ENCODE results near the gene SH3BP5. TPM values are rescaled to one million over a fixed set of nuclear protein-coding genes. Genes with fewer than 3 reads are reported as not detected.

SH3BP5 gene
- total RNA-seq, 4 donors from 2014 or later, result 12.8 to 64.4 (median 16.0) TPM

DNA sequence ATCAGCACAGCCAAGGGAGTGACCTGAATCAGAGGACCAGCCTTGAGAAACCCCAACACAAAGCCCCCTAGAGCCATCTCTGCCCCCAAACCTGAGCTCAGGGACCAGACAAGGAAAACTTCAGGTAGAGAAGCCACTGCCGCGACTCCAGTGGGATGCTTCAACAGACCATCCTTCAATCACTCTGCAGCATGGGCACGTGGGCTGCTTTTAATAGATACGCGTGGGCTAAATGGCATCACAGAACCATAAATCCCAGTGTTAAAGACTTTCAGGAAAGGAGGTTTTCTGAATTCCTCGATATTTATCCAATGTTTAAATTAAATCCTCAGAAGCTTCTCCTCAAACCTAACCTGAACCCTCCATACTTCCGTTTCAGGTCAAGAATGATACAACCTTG lies 30.6 kb downstream of the SH3BP5 start:
- TF ChIP-seq, protein P1, sequence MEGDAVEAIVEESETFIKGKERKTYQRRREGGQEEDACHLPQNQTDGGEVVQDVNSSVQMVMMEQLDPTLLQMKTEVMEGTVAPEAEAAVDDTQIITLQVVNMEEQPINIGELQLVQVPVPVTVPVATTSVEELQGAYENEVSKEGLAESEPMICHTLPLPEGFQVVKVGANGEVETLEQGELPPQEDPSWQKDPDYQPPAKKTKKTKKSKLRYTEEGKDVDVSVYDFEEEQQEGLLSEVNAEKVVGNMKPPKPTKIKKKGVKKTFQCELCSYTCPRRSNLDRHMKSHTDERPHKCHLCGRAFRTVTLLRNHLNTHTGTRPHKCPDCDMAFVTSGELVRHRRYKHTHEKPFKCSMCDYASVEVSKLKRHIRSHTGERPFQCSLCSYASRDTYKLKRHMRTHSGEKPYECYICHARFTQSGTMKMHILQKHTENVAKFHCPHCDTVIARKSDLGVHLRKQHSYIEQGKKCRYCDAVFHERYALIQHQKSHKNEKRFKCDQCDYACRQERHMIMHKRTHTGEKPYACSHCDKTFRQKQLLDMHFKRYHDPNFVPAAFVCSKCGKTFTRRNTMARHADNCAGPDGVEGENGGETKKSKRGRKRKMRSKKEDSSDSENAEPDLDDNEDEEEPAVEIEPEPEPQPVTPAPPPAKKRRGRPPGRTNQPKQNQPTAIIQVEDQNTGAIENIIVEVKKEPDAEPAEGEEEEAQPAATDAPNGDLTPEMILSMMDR (IDR thresholded peaks at IDR 0.05), result no peak
- no peak for TF ChIP-seq POLR2A (IDR thresholded peaks at IDR 0.05)
- Histone ChIP-seq H3K36me3 (peaks cover 0 to 8% (median 0%) of the 10 kb centered on the region in 3 donors), H3K4me1 (peaks cover 0 to 6% (median 0%) of the 10 kb centered on the region in 4 donors), H3K4me3 (no peak overlapping the region), H3K9me3 (no peaks in the 10 kb centered on the region), H3K27me3 (no peaks in the 10 kb centered on the region), H3K27ac (no peak overlapping the region)
- peak in 1 of 3 donors; percentile 23 for DNase-seq

GRCh38 chr3:15300323-15301078 lies 31.9 kb downstream of the SH3BP5 start:
- no peak for TF ChIP-seq POLR2A (IDR thresholded peaks at IDR 0.05)
- TF ChIP-seq, protein P1 (IDR thresholded peaks at IDR 0.05), result no peak
- Histone ChIP-seq H3K4me1 (peaks cover 0 to 9% (median 0%) of the 10 kb centered on the region in 4 donors), H3K27ac (peak overlapping the region in 2 of 4 donors; percentile 37 to 39), H3K4me3 (no peak overlapping the region), H3K9me3 (no peaks in the 10 kb centered on the region), H3K36me3 (peaks cover 0 to 8% (median 0%) of the 10 kb centered on the region in 3 donors), H3K27me3 (no peaks in the 10 kb centered on the region)
- peak in 1 of 3 donors; percentile 55 for DNase-seq

GRCh38 chr3:15299036-15299435 lies 33.4 kb downstream of the SH3BP5 start:
- H3K27ac ChIP-seq, result no peak overlapping the region

DNA sequence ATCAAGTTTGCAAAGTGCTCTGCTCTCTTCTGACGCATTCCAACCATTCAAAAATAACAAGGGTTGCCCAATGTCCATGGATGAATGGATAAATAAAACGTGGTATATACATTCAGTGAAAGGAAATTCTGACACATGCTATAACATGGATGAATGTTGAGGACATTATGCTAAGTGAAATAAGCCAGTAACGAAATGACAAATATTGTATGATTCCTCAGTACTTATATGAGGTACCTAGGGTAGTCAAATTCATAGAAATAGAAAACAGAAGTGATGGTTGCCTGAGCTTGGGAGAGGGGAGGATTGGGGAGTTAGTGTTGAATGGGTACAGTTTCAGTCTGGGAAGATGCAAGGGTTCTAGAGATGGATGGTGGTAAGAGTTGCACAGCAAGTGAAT lies 33.9 kb downstream of the SH3BP5 start:
- no peak for DNase-seq
- Histone ChIP-seq H3K4me1 (peaks cover 0 to 16% (median 0%) of the 10 kb centered on the region in 4 donors), H3K27me3 (no peaks in the 10 kb centered on the region), H3K4me3 (no peak overlapping the region), H3K27ac (no peak overlapping the region), H3K9me3 (no peaks in the 10 kb centered on the region), H3K36me3 (peaks cover 0 to 6% (median 0%) of the 10 kb centered on the region in 3 donors)
- TF ChIP-seq POLR2A (IDR thresholded peaks at IDR 0.05), result no peak
- TF ChIP-seq, protein P1 (IDR thresholded peaks at IDR 0.05), result no peak

More at GRCh38 chr3:15299036-15299435, 33.4 kb downstream of the SH3BP5 start:
- H3K4me3 ChIP-seq, result no peak overlapping the region
- DNase-seq, result peak in 1 of 3 donors; percentile 42
- H3K27me3 ChIP-seq, result no peaks in the 10 kb centered on the region
- peaks cover 0 to 16% (median 0%) of the 10 kb centered on the region in 4 donors for H3K4me1 ChIP-seq
- peaks cover 0 to 8% (median 0%) of the 10 kb centered on the region in 3 donors for H3K36me3 ChIP-seq
- TF ChIP-seq POLR2A (IDR thresholded peaks at IDR 0.05), result no peak
- TF ChIP-seq, protein P1 (IDR thresholded peaks at IDR 0.05), result no peak
- H3K9me3 ChIP-seq, result no peaks in the 10 kb centered on the region

DNA sequence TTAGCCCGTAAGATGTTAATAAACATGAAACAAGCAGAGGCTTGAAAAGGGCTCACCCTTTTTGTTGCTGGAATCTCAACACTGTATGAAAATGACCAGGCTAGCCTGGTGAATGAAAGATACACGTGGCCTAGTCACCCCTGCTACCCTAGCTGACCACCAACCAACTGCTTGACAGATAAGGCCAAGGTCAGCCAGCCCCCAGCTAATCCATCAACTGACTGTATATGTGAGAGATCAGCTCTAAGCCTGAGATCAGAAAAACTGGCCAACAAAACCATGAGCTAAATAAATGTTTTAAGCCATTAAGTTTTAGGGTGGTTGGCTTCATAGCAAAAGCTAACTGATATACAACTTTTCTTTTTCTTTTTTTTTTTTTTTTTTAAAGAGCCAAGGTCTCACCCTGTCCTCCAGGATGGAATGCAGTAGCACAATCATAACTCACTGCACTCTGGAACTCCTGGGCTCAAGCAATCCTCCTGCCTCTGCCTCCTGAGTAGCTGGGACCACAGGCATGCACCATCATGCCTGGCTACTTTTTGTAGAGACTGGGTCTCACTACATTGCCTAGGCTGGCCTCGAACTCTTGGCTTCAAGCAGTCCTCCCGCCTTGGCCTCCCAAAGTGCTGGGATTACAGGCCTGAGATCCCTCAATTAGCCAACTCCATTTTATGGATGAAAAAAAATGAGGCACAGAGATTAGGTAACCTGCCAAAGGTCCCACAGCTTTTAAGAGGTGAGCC lies 34.6 kb downstream of the SH3BP5 start:
- H3K36me3 ChIP-seq, result no peaks in the 10 kb centered on the region
- peaks cover 4 to 18% (median 6%) of the 10 kb centered on the region in 4 donors for H3K4me1 ChIP-seq
- H3K4me3 ChIP-seq, result no peak overlapping the region
- H3K9me3 ChIP-seq, result no peaks in the 10 kb centered on the region
- TF ChIP-seq, protein P1 (IDR thresholded peaks at IDR 0.05), result no peak
- TF ChIP-seq POLR2A (IDR thresholded peaks at IDR 0.05), result no peak
- H3K27me3 ChIP-seq, result no peaks in the 10 kb centered on the region
- no peak overlapping the region for H3K27ac ChIP-seq
- peak in 1 of 3 donors; percentile 28 for DNase-seq

All from Peyer's patch (tissue), 4 donors.